T-cell (primary cell): ENCODE results near the gene TESK1. TPM values are rescaled to one million over a fixed set of nuclear protein-coding genes. Genes with fewer than 3 reads are reported as not detected.
A peak's percentile ranks its signal among the peaks of the same experiment; 100 is the strongest.

ENCODE experiments used
- ATAC-seq, 4 experiments: fragments of 200-7000 bp in 3 of 4; fragments of 150-1000 bp in 1 of 4; cut with Tn5 transposase; replicated peaks in 1 of 4; 1 replicate in 3 of 4; 2 replicates in 1 of 4; pipeline ENCODE4 v1.10.0; 2021; ENCODE audit warnings: moderate library complexity in 3 of 4, mild to moderate bottlenecking in 2 of 4, moderate number of reproducible peaks in 1 of 4
- CTCF ChIA-PET, 2 donors: fragments of 300-600 bp; sonication (Branson Sonifier 250); formaldehyde crosslinking; loops; one replicate each; lab custom pipeline; 2022; ENCODE audit warnings: antibody characterized with exemption in 2 of 2; lab: Charles Lee
- POLR2A ChIA-PET, 2 donors: fragments of 300-600 bp; sonication (Branson Sonifier 250); formaldehyde crosslinking; loops; one replicate each; lab custom pipeline; 2022; ENCODE audit warnings: antibody characterized with exemption in 2 of 2; lab: Charles Lee
- DNase-seq, 35 experiments: peaks; one replicate each; pipeline versions ENCODE4 v3.0.0 to v3.0.0-alpha.2; 2013 to 2023
- H3K27ac ChIP-seq: one replicate; pipeline ENCODE4 v1.5.1; 2013; ENCODE audit warnings: low read length
- H3K27me3 ChIP-seq, 2 experiments: replicated peaks in 1 of 2; 1 replicate in 1 of 2; 2 replicates in 1 of 2; pipeline versions ENCODE4 v1.6.1 to v1.7.0; 2013; ENCODE audit warnings: low read length in 1 of 2, mixed read lengths in 1 of 2; ENCODE audit not compliant: control insufficient read depth in 2 of 2, insufficient read depth in 2 of 2; ENCODE audit errors: extremely low read depth in 1 of 2
- H3K36me3 ChIP-seq, 2 donors: 1 replicate in 1 of 2; 2 replicates in 1 of 2; pipeline versions ENCODE4 v1.6.1 to v1.7.0; 2013; ENCODE audit warnings: low read length in 1 of 2; ENCODE audit not compliant: control insufficient read depth in 2 of 2, insufficient read depth in 1 of 2; ENCODE audit errors: extremely low read depth in 1 of 2
- H3K4me1 ChIP-seq, 2 experiments: 1 replicate in 1 of 2; 2 replicates in 1 of 2; pipeline versions ENCODE4 v1.6.1 to v1.7.0; 2013; ENCODE audit warnings: low read length in 2 of 2, mixed read lengths in 1 of 2; ENCODE audit not compliant: insufficient read depth in 2 of 2, control insufficient read depth in 1 of 2; ENCODE audit errors: extremely low read depth in 1 of 2
- H3K4me3 ChIP-seq, 2 donors: 1 replicate in 1 of 2; 2 replicates in 1 of 2; pipeline versions ENCODE4 v1.5.1 to v1.7.0; 2013; ENCODE audit warnings: mild to moderate bottlenecking in 2 of 2, low read length in 1 of 2, moderate library complexity in 1 of 2; ENCODE audit not compliant: control insufficient read depth in 1 of 2; ENCODE audit errors: extremely low read depth in 1 of 2
- H3K9me3 ChIP-seq: 2 replicates; pipeline ENCODE4 v1.7.0; 2013
- H3K27ac Mint-ChIP-seq, 2 donors: one replicate each; pipeline ENCODE4 v1.8.0; 2020 to 2021; ENCODE audit warnings: mild to moderate bottlenecking in 2 of 2, mixed read lengths in 2 of 2
- H3K27me3 Mint-ChIP-seq, 2 donors: one replicate each; pipeline ENCODE4 v1.8.0; 2021 to 2022; ENCODE audit warnings: mixed read lengths in 2 of 2
- H3K36me3 Mint-ChIP-seq: one replicate; pipeline ENCODE4 v1.8.0; 2021; ENCODE audit warnings: mixed read lengths
- H3K4me1 Mint-ChIP-seq, 3 donors: one replicate each; pipeline ENCODE4 v1.8.0; 2020 to 2022; ENCODE audit warnings: mixed read lengths in 3 of 3, mild to moderate bottlenecking in 1 of 3
- H3K4me3 Mint-ChIP-seq, 3 donors: one replicate each; pipeline ENCODE4 v1.8.0; 2020 to 2022; ENCODE audit warnings: mild to moderate bottlenecking in 3 of 3, mixed read lengths in 3 of 3, moderate library complexity in 3 of 3
- H3K9me3 Mint-ChIP-seq, 3 donors: one replicate each; pipeline ENCODE4 v1.8.0; 2020 to 2022; ENCODE audit warnings: mixed read lengths in 3 of 3
- WGBS: methylation state at CpG from one replicate; pipeline ENCODE4 v1.1.5; 2013; ENCODE audit warnings: missing lambda C conversion rate; ENCODE audit not compliant: insufficient coverage; 5-methylcytosine and 5-hydroxymethylcytosine counted together
- total RNA-seq, 35 experiments: library from RNA in 6 of 35; stranded (reverse) in 6 of 35; fragments of 120-200 nt in 1 of 35; gene quantifications; one replicate each; pipeline versions ENCODE4 v1.2.1 to v1.2.4 and lab custom pipeline; 2013 to 2026

The TESK1 gene
- total RNA-seq, 5 donors from 2014 or later (not counting 1 experiment from before 2014, with no cell fraction given): 24.2 to 56.1 (median 47.6) TPM

- ATAC-seq (no peak), DNase-seq (peak in 1 of 35 experiments; percentile 34)
- 88% methylated on average over 10 of the region's 17 CpGs for WGBS
- peaks cover 20 to 67% of the 10 kb centered on the region in 2 experiments for H3K4me1 ChIP-seq
- ChIA-PET POLR2A (interaction anchor here (0.5 to 1.5 kb wide), 4 partner anchors 9 to 85 kb away, joined by 3 to 5 read pairs (median 4); no protein-coding TSS in a partner anchor), CTCF (interaction anchor here (0.6 to 7.1 kb wide), 8 partner anchors 9 to 93 kb away, joined by 4 to 122 read pairs (median 10); no protein-coding TSS in a partner anchor)
- H3K9me3 Mint-ChIP-seq: no peaks in the 10 kb centered on the region
- no peaks in the 10 kb centered on the region for H3K27me3 ChIP-seq
- peaks cover 20% of the 10 kb centered on the region for H3K36me3 Mint-ChIP-seq
- H3K9me3 ChIP-seq: no peaks in the 10 kb centered on the region
- H3K4me3 ChIP-seq: no peak overlapping the region
- peak overlapping the region; percentile 96 to 99 for H3K27ac Mint-ChIP-seq
- H3K27me3 Mint-ChIP-seq: peaks cover 4 to 5% of the 10 kb centered on the region in 2 donors
- H3K36me3 ChIP-seq: peaks cover 0 to 14% of the 10 kb centered on the region in 2 donors
- H3K4me1 Mint-ChIP-seq: peaks cover 60 to 75% (median 66%) of the 10 kb centered on the region in 3 donors
- peak overlapping the region; percentile 15 to 93 (median 89) for H3K4me3 Mint-ChIP-seq
- H3K27ac ChIP-seq: peak overlapping the region; percentile 99
Observed at GRCh38 chr9:35656348-35656747, 51.3 kb downstream of the TESK1 start.

GRCh38 chr9:35656831-35657545 lies 51.9 kb downstream of the TESK1 start:
- Mint-ChIP-seq H3K4me3 (peak overlapping the region; percentile 84 to 93 (median 89)), H3K27me3 (peaks cover 4 to 5% of the 10 kb centered on the region in 2 donors), H3K27ac (peak overlapping the region; percentile 96 to 99), H3K36me3 (peaks cover 23% of the 10 kb centered on the region), H3K9me3 (no peaks in the 10 kb centered on the region), H3K4me1 (peaks cover 59 to 74% (median 64%) of the 10 kb centered on the region in 3 donors)
- CTCF ChIA-PET: interaction anchor here (0.5 to 7.1 kb wide), 20 partner anchors 9 to 527 kb away, joined by 3 to 122 read pairs (median 6); partner anchors contain the start of genes CREB3 (in 1 of the 2) and TLN1 (in 1 of the 2)
- no peaks in the 10 kb centered on the region for H3K9me3 ChIP-seq
- peak overlapping the region; percentile 81 to 95 for H3K4me3 ChIP-seq
- ATAC-seq: no peak
- H3K4me1 ChIP-seq: peaks cover 23 to 67% of the 10 kb centered on the region in 2 experiments
- 41% methylated on average over 20 of the region's 25 CpGs for WGBS
- no peaks in the 10 kb centered on the region for H3K27me3 ChIP-seq
- DNase-seq: peak in 1 of 35 experiments; percentile 43
- POLR2A ChIA-PET: interaction anchor here (0.5 to 1.5 kb wide), 6 partner anchors 7 to 176 kb away, joined by 3 to 5 read pairs (median 4); no protein-coding TSS in a partner anchor
- H3K27ac ChIP-seq: peak overlapping the region; percentile 99
- peaks cover 0 to 14% of the 10 kb centered on the region in 2 donors for H3K36me3 ChIP-seq

- Mint-ChIP-seq H3K4me1 (peaks cover 64 to 78% (median 67%) of the 10 kb centered on the region in 3 donors), H3K36me3 (peaks cover 23% of the 10 kb centered on the region), H3K9me3 (no peaks in the 10 kb centered on the region), H3K27me3 (peaks cover 4 to 5% of the 10 kb centered on the region in 2 donors), H3K4me3 (peak within 1 kb of the TSS; percentile 84 to 93 (median 89)), H3K27ac (peak within 1 kb of the TSS; percentile 96 to 99)
- H3K9me3 ChIP-seq: no peaks in the 10 kb centered on the region
- WGBS: 2% methylated on average over 33 of the region's 42 CpGs
- ChIA-PET POLR2A (interaction anchor here in 1 of 2 donors (0.6 to 1.4 kb wide), 5 partner anchors 8 to 177 kb away, joined by 3 to 5 read pairs (median 4); no protein-coding TSS in a partner anchor), CTCF (interaction anchor here (0.5 to 7.1 kb wide), 27 partner anchors 8 to 528 kb away, joined by 3 to 122 read pairs (median 5); partner anchors contain the start of genes CREB3 (in 1 of the 2), TESK1 (in 1 of the 2), TLN1 (in 1 of the 2) and TPM2 (in 1 of the 2))
- DNase-seq (peak; percentile 58 to 95 (median 76)), ATAC-seq (peak; percentile 79 to 87 (median 81))
- peak within 1 kb of the TSS; percentile 81 to 95 for H3K4me3 ChIP-seq
- peaks cover 29 to 69% of the 10 kb centered on the region in 2 experiments for H3K4me1 ChIP-seq
- H3K27me3 ChIP-seq: no peaks in the 10 kb centered on the region
- H3K27ac ChIP-seq: peak within 1 kb of the TSS; percentile 99
- H3K36me3 ChIP-seq: peaks cover 0 to 14% of the 10 kb centered on the region in 2 donors
Observed at GRCh38 chr9:35657546-35658136, 52.6 kb downstream of the TESK1 start, which contains the start of gene RMRP. TSS of gene RMRP (minus strand) at chr9:35658019.

- H3K36me3 Mint-ChIP-seq: peaks cover 23% of the 10 kb centered on the region
- H3K9me3 Mint-ChIP-seq: no peaks in the 10 kb centered on the region
- no peaks in the 10 kb centered on the region for H3K27me3 ChIP-seq
- H3K9me3 ChIP-seq: no peaks in the 10 kb centered on the region
- H3K27ac ChIP-seq: peak within 1 kb of the TSS; percentile 99
- H3K27ac Mint-ChIP-seq: peak within 1 kb of the TSS; percentile 96 to 99
- ATAC-seq (peak; percentile 66 to 82 (median 70)), DNase-seq (peak; percentile 57 to 90 (median 78))
- POLR2A ChIA-PET: interaction anchor here (0.6 to 1.4 kb wide), 5 partner anchors 9 to 19 kb away, joined by 3 to 5 read pairs (median 4); no protein-coding TSS in a partner anchor
- peak within 1 kb of the TSS; percentile 81 to 95 for H3K4me3 ChIP-seq
- H3K36me3 ChIP-seq: peaks cover 0 to 14% of the 10 kb centered on the region in 2 donors
- CTCF ChIA-PET: interaction anchor here (0.6 to 7.1 kb wide), 28 partner anchors 11 to 587 kb away, joined by 3 to 122 read pairs (median 4); partner anchors contain the start of genes CREB3 (in 1 of the 2), TESK1 (in 1 of the 2), TLN1 (in 1 of the 2) and TPM2 (in 1 of the 2)
- H3K4me1 Mint-ChIP-seq: peaks cover 71 to 82% (median 74%) of the 10 kb centered on the region in 3 donors
- WGBS: under 1% methylated on average over 51 of the region's 67 CpGs
- H3K4me3 Mint-ChIP-seq: peak within 1 kb of the TSS; percentile 84 to 93 (median 89)
- peaks cover 29 to 76% of the 10 kb centered on the region in 2 experiments for H3K4me1 ChIP-seq
- peaks cover 4 to 5% of the 10 kb centered on the region in 2 donors for H3K27me3 Mint-ChIP-seq
Observed at GRCh38 chr9:35658137-35658967, 53.3 kb downstream of the TESK1 start, which contains the start of gene CCDC107. TSS of gene CCDC107 (plus strand) at chr9:35658292. CDS start at chr9:35658380, 88 bp downstream.

GRCh38 chr9:35658968-35659220 lies 53.8 kb downstream of the TESK1 start:
- ChIA-PET POLR2A (interaction anchor here in 1 of 2 donors (0.6 kb wide), 1 partner anchor 12 kb away, joined by 4 read pairs; no protein-coding TSS in a partner anchor), CTCF (interaction anchor here (0.6 to 7.1 kb wide), 15 partner anchors 11 to 588 kb away, joined by 3 to 122 read pairs (median 7); partner anchors contain the start of genes CREB3 (in 1 of the 2) and TLN1 (in 1 of the 2))
- Histone ChIP-seq H3K9me3 (no peaks in the 10 kb centered on the region), H3K4me1 (peaks cover 29 to 77% of the 10 kb centered on the region in 2 experiments), H3K4me3 (peak overlapping the region; percentile 81 to 95), H3K27me3 (no peaks in the 10 kb centered on the region), H3K27ac (peak overlapping the region; percentile 99), H3K36me3 (peaks cover 0 to 14% of the 10 kb centered on the region in 2 donors)
- Mint-ChIP-seq H3K36me3 (peaks cover 23% of the 10 kb centered on the region), H3K9me3 (no peaks in the 10 kb centered on the region), H3K27me3 (peaks cover 4 to 5% of the 10 kb centered on the region in 2 donors), H3K4me1 (peaks cover 76 to 83% (median 76%) of the 10 kb centered on the region in 3 donors), H3K27ac (peak overlapping the region; percentile 93 to 96), H3K4me3 (peak overlapping the region; percentile 84 to 93 (median 89))
- no peak for ATAC-seq
- no peak for DNase-seq
- no CpG with 5 or more reads among the region's 2 CpGs for WGBS
